ENCODE measurements around the gene PTOV1.

PTOV1 gene

DNA sequence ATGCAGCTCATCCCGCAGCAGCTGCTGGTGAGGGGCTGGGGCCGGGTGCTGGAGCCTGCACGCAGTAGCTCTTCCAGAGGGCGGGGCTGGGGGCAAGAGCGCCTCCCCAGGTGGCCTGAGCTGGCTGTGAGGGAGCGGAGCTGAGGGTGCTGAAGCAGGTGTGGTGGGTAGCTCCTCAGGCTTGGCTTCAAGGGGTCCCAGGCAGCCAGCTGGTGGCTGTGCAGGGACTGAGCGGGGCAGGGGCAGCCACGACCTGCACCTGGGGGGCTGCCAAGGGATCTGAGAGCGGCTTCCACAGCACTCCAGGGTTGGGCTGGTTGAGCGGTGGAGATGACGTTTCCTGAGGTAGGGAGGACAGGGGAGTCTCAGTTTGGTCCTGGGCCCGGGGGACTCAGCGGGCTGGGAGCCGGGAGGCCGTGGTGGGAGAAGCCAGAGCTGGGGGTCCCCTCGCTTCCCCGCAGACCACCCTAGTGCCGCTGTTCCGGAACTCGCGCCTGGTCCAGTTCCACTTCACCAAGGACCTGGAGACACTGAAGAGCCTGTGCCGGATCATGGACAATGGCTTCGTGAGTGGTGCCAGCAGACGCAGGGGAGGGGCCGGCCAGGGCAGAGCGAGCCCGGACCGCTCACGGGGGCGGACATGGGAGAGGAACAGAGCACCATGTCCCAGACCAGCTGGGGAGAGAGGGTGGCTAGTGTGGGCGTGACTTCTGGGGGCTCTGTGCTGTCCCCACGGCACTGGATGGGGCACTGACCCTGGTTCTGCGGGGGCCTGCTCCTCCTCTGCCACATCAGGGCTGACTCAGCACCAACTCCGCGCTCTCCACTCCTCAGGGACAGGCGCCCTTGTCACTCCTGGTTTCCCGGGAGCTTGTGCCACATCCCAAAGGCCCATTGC, 7.4 kb downstream of the PTOV1 start:
- DNase-seq (ENCODE audit: low read depth, low spot score) = no peak

DNA sequence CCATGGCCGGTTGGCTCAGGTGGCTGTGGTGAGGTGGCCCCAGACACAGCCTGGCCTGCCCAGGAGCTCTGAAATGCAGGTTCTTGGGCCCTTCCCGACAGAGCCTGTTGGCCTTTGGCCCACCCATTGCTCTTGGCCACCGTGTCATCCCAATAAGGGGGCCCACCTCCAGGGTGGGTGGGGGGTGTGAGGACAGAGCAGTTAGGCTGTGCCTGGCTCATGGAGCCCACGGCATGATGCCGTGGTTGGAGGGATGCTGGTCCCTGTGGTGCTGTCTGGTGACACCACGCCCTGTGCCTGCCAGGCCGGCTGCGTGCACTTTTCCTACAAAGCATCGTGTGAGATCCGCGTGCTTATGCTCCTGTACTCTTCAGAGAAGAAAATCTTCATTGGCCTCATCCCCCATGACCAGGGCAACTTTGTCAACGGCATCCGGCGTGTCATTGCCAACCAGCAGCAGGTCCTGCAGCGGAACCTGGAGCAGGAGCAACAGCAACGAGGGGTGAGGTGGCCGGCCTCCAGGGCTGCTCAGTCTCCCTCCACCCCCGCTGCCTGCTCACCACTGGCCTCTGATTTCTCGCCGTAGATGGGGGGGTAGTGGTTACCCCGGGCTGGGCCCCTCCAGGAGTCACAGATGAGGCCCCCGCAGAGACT, 8.8 kb downstream of the PTOV1 start:
- DNase-seq (ENCODE audit: low read depth, low spot score) = no peak

GRCh38 chr19:49860336-49861102, 9.6 kb downstream of the PTOV1 start:
- DNase-seq (ENCODE audit: low read depth, low spot score) = no peak

- DNase-seq (ENCODE audit: low read depth, low spot score) = no peak
These were observed 10.1 kb downstream of the PTOV1 start for GRCh38 chr19:49861107-49861506.

GRCh38 chr19:49861541-49862378, 10.8 kb downstream of the PTOV1 start:
- DNase-seq (ENCODE audit: low read depth, low spot score) = no peak

- DNase-seq (ENCODE audit: low read depth, low spot score) = no peak
These were observed 11.7 kb downstream of the PTOV1 start for GRCh38 chr19:49862391-49863253.

DNA sequence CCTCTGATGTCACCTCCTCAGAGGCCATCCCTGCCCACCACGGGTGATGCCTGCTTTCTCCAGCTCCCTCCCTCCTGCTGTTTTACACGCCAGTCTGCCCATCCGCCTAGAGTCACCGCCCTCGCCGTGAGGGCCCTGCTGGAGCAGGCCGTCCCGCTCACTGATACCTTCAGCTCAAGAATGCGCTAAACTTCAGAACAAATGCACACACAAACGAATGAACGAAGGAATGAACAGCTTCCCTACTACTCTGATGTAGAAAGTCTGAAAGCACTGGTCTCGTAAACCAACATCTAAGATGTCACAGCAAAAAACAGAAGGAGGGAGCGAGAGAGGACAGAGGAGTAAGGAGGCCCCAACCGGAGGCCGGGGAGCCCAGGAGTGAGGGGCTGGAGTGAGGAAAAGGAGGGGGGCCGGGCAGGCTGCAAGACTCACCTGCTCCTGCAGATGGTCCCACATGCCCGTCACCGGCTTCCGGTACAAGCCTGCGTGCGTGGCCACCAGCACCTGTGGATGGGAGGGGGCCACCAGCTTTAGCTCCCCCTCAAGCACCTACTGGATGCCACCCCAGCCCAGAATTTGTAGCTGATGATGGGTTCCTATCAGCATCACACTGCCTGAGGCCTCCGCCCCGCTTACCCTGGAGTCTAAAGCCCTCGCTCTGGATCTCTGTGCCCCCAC, 12.4 kb downstream of the PTOV1 start:
- DNase-seq (ENCODE audit: low read depth, low spot score) = no peak

GRCh38 chr19:49863935-49864320, 13.0 kb downstream of the PTOV1 start:
- no peak for DNase-seq (ENCODE audit: low read depth, low spot score)

DNA sequence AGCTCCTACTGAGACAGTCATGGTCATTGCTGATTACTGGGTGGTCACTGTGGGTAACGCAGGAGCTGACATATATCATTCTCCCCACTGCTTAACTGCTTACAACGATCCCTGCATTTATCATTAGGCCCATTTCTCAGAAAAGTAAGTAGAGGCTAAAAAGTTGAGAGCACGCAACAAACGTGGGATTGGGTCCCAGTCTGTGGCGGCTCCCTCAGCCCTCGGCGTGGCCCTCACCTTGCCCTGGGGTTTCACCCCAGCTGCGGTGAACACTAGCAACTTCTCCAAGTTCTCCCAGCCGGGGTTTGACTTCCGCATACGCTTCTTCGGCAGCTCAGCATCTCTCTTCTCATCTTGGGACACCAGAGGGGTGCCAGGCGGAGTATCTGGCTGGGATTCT, 13.9 kb downstream of the PTOV1 start:
- no peak for DNase-seq (ENCODE audit: low read depth, low spot score)

DNA sequence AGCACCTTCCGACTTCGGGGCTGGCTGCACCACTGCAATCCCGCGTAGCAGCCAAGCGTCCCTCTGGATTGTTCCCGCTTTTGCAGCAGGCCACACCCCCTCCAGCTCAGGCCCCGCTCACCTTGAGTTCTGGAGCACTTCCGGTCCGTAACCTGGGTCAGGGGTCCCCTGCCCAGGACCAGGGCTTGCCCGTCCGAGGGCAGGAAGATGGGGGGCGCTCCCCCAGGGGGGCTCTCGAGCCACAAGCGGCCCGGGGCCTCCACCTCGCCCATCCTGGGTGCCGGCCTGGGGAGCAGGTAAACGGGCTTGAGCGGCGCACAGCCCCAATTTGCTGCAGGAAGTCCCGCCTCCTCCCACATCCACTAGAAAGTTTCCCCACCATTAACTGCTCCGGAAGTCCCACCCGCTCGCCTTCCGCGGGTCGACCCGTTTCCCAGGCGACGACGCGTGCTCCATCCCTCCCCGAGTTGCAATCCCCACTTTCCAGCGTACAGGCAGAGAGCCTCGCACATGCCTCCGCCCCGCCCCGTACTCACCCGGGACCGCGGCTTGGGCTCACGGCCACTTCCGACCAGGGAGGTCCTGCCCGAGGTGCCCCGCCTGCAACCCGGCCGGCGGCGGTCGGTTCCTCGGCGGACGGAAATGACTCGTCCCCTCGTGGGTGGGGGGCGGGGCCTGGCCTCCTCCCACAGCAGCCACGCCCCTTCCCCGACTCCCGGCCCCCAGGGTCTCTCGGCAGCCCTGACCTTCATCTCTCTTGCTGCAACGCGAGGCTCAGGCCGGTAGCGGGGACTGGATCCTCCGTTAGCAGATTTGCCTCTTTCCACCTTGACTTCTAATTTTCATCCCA, 16.2 kb downstream of the PTOV1 start, which contains the start of gene PNKP:
Gene PNKP (minus strand): TSS at position 644 of the 850 bp plus-strand sequence. CDS start 372 bp downstream, at position 272.
- DNase-seq (ENCODE audit: low read depth, low spot score) = no peak

DNA sequence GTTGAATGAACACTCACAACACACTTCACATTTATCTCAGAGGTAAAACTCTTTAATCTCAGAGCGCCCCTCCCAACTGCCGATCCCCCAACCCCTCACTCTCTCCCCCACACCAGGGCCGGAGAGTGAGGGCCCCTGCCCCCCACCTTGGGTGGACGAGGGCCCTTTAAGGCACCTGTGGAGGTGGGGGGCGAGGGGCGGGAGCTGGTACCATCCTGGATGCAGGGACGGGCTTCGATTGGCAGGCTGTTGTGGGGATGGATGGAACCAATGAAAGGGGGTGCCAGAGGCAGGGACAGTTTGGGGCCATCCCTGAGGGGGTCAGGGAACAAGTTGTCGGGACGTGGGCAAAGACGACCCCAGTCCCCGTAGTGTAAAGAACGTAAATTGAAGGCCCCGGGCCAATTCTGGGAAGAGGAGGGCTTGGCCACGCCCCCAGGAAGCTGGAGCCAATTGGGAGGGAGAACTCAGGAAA, 18.1 kb downstream of the PTOV1 start:
- no peak for DNase-seq (ENCODE audit: low read depth, low spot score)

GRCh38 chr19:49869484-49870308, 18.7 kb downstream of the PTOV1 start:
- DNase-seq (ENCODE audit: low read depth, low spot score) = peak; percentile 99

- no peak for DNase-seq (ENCODE audit: low read depth, low spot score)
These were observed 19.4 kb downstream of the PTOV1 start for GRCh38 chr19:49870309-49870901.

DNA sequence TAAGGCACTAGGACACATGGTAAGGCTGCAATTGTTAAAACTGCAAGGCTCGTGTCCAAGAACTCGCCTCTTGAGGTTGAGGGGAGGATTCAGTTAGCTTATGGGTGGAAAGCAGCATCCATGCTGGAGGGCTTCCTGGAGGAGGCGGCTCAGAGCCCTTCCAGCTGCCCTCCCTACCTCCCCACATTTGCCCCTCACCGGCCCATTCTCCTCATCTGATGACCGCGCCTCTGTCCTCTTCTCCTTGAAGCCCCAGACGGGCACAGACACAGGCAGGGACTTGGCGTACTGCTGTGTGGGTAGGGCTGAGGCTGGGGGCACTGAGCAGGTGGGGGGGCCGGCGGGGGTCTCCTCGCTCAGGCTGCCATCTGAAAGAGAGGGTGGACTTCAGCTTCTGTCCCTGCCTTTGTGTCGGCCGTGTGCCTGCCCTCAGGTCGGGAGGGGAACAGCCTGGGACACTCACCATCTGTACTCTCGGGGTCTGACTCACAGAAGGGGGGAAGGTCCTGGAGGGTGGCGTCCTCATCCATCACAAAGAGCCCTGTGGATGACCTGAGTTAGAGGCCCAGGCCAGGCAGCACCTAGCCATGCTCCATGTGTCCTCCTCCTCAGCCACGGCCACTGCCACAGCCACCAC, 20.5 kb downstream of the PTOV1 start:
- DNase-seq (ENCODE audit: low read depth, low spot score) = no peak

GRCh38 chr19:49872245-49873128, 21.5 kb downstream of the PTOV1 start:
- no peak for DNase-seq (ENCODE audit: low read depth, low spot score)

GRCh38 chr19:49873129-49873521, 22.2 kb downstream of the PTOV1 start:
- DNase-seq (ENCODE audit: low read depth, low spot score) = no peak
